OCI-LY1 (cell line): ENCODE results near the gene EXOC6.

Experiments
- H2AFZ ChIP-seq: fragments of 200-600 bp; sonication (generic), shearing (Covaris generic); 2 replicates; pipeline ENCODE4 v1.6.0; 2014; ENCODE audit warnings: antibody characterized with exemption, mild to moderate bottlenecking, low read length
- H3F3A ChIP-seq: fragments of 200-600 bp; sonication (generic), shearing (Covaris generic); 2 replicates; pipeline ENCODE4 v1.6.0; 2014; ENCODE audit warnings: mild to moderate bottlenecking, antibody characterized with exemption, low read length, moderate library complexity; ENCODE audit not compliant: insufficient read depth
- H3K27ac ChIP-seq: fragments of 200-600 bp; sonication (generic); 2 replicates; pipeline ENCODE4 v1.5.1; 2014; ENCODE audit warnings: low read length, mixed run types, mild to moderate bottlenecking, low read depth; ENCODE audit not compliant: poor library complexity, severe bottlenecking
- H3K27me3 ChIP-seq: fragments of 200-600 bp; sonication (generic); 2 replicates; pipeline ENCODE4 v1.6.0; 2014; ENCODE audit warnings: antibody characterized with exemption, mild to moderate bottlenecking, low read length, moderate library complexity; ENCODE audit not compliant: insufficient read depth
- H3K36me3 ChIP-seq: fragments of 200-600 bp; sonication (generic); 2 replicates; pipeline ENCODE4 v1.6.1; 2014; ENCODE audit warnings: mild to moderate bottlenecking, antibody characterized with exemption, low read length, moderate library complexity, mixed read lengths; ENCODE audit not compliant: insufficient read depth
- H3K4me1 ChIP-seq: fragments of 200-600 bp; sonication (generic); 2 replicates; pipeline ENCODE4 v1.5.1; 2014; ENCODE audit warnings: mild to moderate bottlenecking, low read length, moderate library complexity; ENCODE audit not compliant: insufficient read depth, severe bottlenecking
- H3K4me2 ChIP-seq: fragments of 200-600 bp; sonication (generic), shearing (Covaris generic); 2 replicates; pipeline ENCODE4 v1.6.1; 2014; ENCODE audit warnings: low read length
- H3K4me3 ChIP-seq: fragments of 200-600 bp; sonication (generic); 2 replicates; pipeline ENCODE4 v1.5.1; 2014; ENCODE audit warnings: low read length, low read depth, mild to moderate bottlenecking, mixed read lengths; ENCODE audit not compliant: poor library complexity, severe bottlenecking
- H3K79me2 ChIP-seq: fragments of 200-600 bp; shearing (Covaris generic); 2 replicates; pipeline ENCODE4 v1.6.1; 2016; ENCODE audit warnings: mixed run types, low read length, mixed read lengths; ENCODE audit not compliant: insufficient read depth
- H3K9ac ChIP-seq: fragments of 200-600 bp; sonication (generic), shearing (Covaris generic); 2 replicates; pipeline ENCODE4 v1.6.1; 2014; ENCODE audit warnings: mild to moderate bottlenecking, low read length, mixed read lengths
- H3K9me2 ChIP-seq: fragments of 200-600 bp; sonication (generic), shearing (Covaris generic); 2 replicates; pipeline ENCODE4 v1.6.1; 2014; ENCODE audit warnings: low read depth, mild to moderate bottlenecking, low read length, mixed read lengths
- H3K9me3 ChIP-seq: fragments of 200-600 bp; shearing (Covaris generic); 2 replicates; pipeline ENCODE4 v1.6.1; 2014; ENCODE audit warnings: low read length, mixed read lengths
- H4K20me1 ChIP-seq: fragments of 200-600 bp; sonication (generic), shearing (Covaris generic); 2 replicates; pipeline ENCODE4 v1.6.0; 2016; ENCODE audit warnings: mild to moderate bottlenecking, low read length; ENCODE audit not compliant: insufficient read depth
- EZH2 ChIP-seq: fragments of 200-600 bp; sonication (generic), shearing (Covaris generic); IDR thresholded peaks from 2 replicates; pipeline ENCODE4 v1.8.0; 2017; ENCODE audit warnings: borderline replicate concordance, mixed run types, mild to moderate bottlenecking, antibody characterized with exemption, low read length, moderate library complexity, mixed read lengths
- TF ChIP-seq, protein P1 (sequence below): fragments of 200-600 bp; sonication (generic), shearing (Covaris generic); IDR thresholded peaks from 2 replicates; pipeline ENCODE4 v1.5.1; 2017; ENCODE audit warnings: mild to moderate bottlenecking, antibody characterized with exemption, low read length, moderate library complexity, mixed read lengths

The EXOC6 gene

DNA sequence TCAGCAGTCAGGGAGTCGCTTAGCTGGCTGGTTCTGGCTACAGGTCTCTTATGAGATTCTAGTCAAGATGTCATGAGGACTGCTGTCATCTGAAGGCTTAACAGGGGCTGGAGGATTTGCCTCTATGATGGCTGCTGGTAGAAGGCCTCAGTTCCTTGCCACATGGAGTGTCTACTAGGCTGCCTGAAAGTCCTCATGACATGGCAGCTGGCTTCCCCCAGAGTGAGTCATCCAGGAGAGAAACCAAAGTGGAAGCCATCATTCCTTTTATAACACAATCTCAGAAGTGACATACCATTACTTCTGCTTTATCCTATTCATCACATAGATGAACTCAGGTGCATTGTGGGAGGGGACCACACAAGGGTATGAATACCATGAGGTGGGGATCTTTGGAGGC lies 75.1 kb downstream of the EXOC6 start:
- Histone ChIP-seq H3F3A (no peaks in the 10 kb centered on the region), H3K4me2 (no peak overlapping the region), H3K4me3 (no peak overlapping the region), H3K27me3 (no peaks in the 10 kb centered on the region), H3K36me3 (no peaks in the 10 kb centered on the region; the same call in 1 of the 2 replicates), H2AFZ (no peak overlapping the region), H3K79me2 (no peaks in the 10 kb centered on the region), H3K9ac (no peak overlapping the region), H4K20me1 (no peaks in the 10 kb centered on the region), H3K27ac (no peak overlapping the region), H3K9me2 (no peaks in the 10 kb centered on the region), H3K4me1 (no peaks in the 10 kb centered on the region), H3K9me3 (no peaks in the 10 kb centered on the region)
- TF ChIP-seq, protein P1, sequence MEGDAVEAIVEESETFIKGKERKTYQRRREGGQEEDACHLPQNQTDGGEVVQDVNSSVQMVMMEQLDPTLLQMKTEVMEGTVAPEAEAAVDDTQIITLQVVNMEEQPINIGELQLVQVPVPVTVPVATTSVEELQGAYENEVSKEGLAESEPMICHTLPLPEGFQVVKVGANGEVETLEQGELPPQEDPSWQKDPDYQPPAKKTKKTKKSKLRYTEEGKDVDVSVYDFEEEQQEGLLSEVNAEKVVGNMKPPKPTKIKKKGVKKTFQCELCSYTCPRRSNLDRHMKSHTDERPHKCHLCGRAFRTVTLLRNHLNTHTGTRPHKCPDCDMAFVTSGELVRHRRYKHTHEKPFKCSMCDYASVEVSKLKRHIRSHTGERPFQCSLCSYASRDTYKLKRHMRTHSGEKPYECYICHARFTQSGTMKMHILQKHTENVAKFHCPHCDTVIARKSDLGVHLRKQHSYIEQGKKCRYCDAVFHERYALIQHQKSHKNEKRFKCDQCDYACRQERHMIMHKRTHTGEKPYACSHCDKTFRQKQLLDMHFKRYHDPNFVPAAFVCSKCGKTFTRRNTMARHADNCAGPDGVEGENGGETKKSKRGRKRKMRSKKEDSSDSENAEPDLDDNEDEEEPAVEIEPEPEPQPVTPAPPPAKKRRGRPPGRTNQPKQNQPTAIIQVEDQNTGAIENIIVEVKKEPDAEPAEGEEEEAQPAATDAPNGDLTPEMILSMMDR: no peak
- no peak for TF ChIP-seq EZH2

DNA sequence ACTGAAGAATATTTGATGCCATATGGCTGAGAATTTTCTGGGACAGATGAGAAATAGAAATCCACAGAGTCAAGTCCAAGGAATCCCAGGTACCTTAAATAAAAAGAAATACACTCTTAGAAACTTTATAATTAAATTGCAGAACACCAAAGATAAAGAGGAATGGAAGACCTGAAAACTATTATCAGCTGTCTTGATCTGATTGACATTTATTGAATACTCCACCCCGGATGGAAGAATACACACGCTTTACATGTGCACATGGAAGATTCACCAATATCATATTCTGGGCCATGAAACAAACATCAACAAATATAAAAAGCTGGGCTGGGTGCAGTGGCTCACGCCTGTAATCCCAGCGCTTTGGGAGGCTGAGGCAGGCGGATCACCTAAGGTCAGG lies 81.6 kb downstream of the EXOC6 start:
- Histone ChIP-seq H4K20me1 (no peaks in the 10 kb centered on the region), H3K36me3 (no peaks in the 10 kb centered on the region), H3K27ac (no peak overlapping the region), H3K27me3 (no peaks in the 10 kb centered on the region), H3K4me3 (no peak overlapping the region), H3F3A (no peaks in the 10 kb centered on the region), H3K9me3 (no peaks in the 10 kb centered on the region), H2AFZ (no peak overlapping the region), H3K4me1 (no peaks in the 10 kb centered on the region), H3K4me2 (no peak overlapping the region), H3K9ac (no peak overlapping the region), H3K79me2 (no peaks in the 10 kb centered on the region), H3K9me2 (no peaks in the 10 kb centered on the region)
- TF ChIP-seq, protein P1: no peak
- no peak for TF ChIP-seq EZH2

DNA sequence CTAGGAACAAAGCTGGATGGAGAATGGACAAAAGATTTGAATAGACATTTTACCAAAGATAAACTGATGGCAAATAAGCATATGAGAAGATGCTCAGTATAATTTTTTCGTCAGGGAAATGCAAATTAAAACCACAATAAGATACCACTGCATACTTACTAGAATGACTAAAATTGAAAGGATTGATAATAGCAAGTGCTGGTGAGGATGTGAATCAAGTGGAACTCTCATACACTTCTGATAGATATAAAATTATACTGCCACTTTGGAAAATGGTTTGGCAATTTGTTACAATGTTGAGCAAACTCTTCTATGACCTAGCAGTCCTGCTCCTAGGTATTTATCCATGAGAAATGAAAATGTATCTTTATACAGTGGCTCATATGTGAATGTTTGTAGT lies 83.3 kb downstream of the EXOC6 start:
- no peak overlapping the region for H3K9ac ChIP-seq
- TF ChIP-seq, protein P1: no peak
- no peak for TF ChIP-seq EZH2
- no peak overlapping the region for H2AFZ ChIP-seq

More for the DNA sequence above, 83.3 kb downstream of the EXOC6 start:
- Histone ChIP-seq H3K9me3 (no peaks in the 10 kb centered on the region), H3K36me3 (no peaks in the 10 kb centered on the region), H3K27ac (no peak overlapping the region), H3K4me3 (no peak overlapping the region), H3K27me3 (no peaks in the 10 kb centered on the region), H3K4me2 (no peak overlapping the region), H3K79me2 (no peaks in the 10 kb centered on the region), H4K20me1 (no peaks in the 10 kb centered on the region), H3K9me2 (no peaks in the 10 kb centered on the region), H3K4me1 (no peaks in the 10 kb centered on the region), H3F3A (no peaks in the 10 kb centered on the region)
